ENCODE data around the gene E2F1. TPM values are rescaled to one million over a fixed set of nuclear protein-coding genes. Genes with fewer than 3 reads are reported as not detected.

E2F1 gene
- polyA plus RNA-seq, 4 donors: 2.2 to 10.9 (median 4.6) TPM

DNA sequence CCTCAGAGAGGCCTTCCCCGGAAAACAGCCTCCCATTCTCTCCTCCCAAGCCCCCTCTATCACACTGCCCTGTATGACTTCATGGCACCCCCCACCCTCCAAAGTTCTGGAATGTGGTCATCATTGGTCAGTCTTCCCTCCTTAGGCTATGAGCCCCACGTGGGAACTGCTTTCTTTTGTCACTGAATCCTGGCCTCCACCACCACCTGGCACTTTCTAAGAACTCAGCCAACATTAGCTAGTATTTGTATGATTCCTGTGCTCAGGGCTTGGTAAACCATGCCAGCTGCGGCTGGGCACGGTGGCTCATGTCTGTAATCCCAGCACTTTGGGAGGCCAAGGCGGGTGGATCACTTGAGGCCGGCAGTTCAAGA is 8.4 kb upstream of the E2F1 start:
- no peaks in the 10 kb centered on the region for H3K4me1 ChIP-seq (ENCODE audit: control insufficient read depth in 3 of 3, insufficient read depth in 2 of 3, low read depth in 1 of 3, low read length in 2 of 3)
- H3K9me3 ChIP-seq (ENCODE audit: control insufficient read depth in 2 of 2, insufficient read depth in 1 of 2, low read depth in 1 of 2, low read length in 1 of 2): no peaks in the 10 kb centered on the region
- H3K27me3 ChIP-seq (ENCODE audit: control insufficient read depth in 3 of 3, insufficient read depth in 3 of 3, low read length in 3 of 3): no peaks in the 10 kb centered on the region
- 78 to 81% (median 79%) methylated on average over 6 of the region's 6 CpGs for WGBS, 3 donors
- FAIRE-seq (no peak), DNase-seq (no peak)
- no peak overlapping the region for H3K4me3 ChIP-seq (ENCODE audit: low read depth in 1 of 3, low read length in 3 of 3)
- H3K36me3 ChIP-seq (ENCODE audit: control insufficient read depth in 3 of 3, insufficient read depth in 2 of 3, low read depth in 1 of 3, low read length in 3 of 3): no peaks in the 10 kb centered on the region
- no peak overlapping the region for H3K27ac ChIP-seq (ENCODE audit: low read depth in 1 of 3, low read length in 2 of 3)

DNA sequence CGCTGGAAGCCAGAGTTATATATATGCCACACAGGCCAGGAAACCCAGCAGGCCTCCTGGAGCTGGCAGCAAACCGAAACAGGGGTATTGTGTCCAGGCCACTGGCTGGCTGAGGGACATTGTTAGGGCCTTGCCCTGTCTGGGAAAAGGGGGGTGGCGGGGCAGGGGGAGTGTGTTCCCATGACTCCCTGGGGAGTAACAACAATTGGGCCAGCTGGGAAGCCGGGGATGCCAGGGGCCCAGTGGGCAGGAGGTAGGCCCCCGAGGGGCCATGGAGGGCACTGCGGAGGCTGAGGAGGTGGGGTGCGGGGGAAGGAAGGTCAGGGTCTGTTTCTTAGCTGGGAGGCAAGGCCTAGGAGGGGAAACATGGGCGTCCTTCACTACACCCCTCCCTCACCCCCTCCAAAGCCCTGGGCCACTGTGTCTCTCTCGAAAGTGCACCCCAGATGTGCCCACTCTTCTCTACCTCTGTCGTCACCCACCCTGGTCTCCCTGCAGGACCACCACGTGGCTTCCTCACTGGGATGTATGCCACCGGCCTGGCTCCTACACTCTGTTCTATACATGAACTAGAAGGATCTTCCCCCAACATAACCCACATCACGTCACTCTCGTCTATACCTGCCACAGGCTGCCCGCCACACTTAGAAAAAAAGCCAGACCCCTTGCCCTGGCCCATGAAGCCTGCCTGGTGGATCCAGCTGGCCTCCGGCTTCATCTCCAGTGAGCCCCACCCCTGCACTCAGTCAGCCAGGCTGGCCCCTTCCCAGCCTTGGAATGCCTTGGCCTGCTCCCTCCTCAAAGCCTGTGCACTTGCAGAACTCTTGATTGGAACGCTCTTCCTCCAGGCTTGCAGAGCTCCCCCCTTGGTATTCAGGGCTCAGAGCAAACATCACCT is 7.8 kb upstream of the E2F1 start:
- WGBS, 3 donors: 74 to 93% (median 92%) methylated on average over 15 to 17 of the region's 17 CpGs
- H3K4me3 ChIP-seq (ENCODE audit: low read depth in 1 of 3, low read length in 3 of 3): no peak overlapping the region
- H3K27ac ChIP-seq (ENCODE audit: low read depth in 1 of 3, low read length in 2 of 3): no peak overlapping the region
- H3K4me1 ChIP-seq (ENCODE audit: control insufficient read depth in 3 of 3, insufficient read depth in 2 of 3, low read depth in 1 of 3, low read length in 2 of 3): peaks cover 0 to 5% (median 0%) of the 10 kb centered on the region in 3 donors
- FAIRE-seq (no peak), DNase-seq (no peak)
- no peaks in the 10 kb centered on the region for H3K36me3 ChIP-seq (ENCODE audit: control insufficient read depth in 3 of 3, insufficient read depth in 2 of 3, low read depth in 1 of 3, low read length in 3 of 3)
- H3K27me3 ChIP-seq (ENCODE audit: control insufficient read depth in 3 of 3, insufficient read depth in 3 of 3, low read length in 3 of 3): no peaks in the 10 kb centered on the region
- H3K9me3 ChIP-seq (ENCODE audit: control insufficient read depth in 2 of 2, insufficient read depth in 1 of 2, low read depth in 1 of 2, low read length in 1 of 2): no peaks in the 10 kb centered on the region

DNA sequence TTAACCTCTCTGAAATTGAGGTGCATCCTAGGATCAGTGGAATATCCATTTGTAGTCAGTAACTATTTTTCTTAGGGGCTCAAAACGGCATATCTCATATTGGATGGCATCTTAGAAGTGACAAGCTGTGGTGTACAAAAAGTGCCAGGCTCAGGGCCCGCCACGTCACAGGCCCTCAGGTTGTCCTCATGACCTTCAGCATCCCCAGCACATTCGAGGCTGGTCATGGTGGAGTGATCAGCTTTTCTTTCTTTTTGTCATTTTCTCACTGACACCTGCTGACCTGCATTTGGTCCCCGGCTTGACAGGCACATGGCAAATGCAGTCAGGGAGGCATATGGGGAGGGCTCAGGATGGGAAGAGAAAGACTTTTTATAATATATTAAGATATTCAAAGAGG is 7.1 kb upstream of the E2F1 start:
- Histone ChIP-seq H3K4me3 (ENCODE audit: low read depth in 1 of 3, low read length in 3 of 3) (no peak overlapping the region), H3K27me3 (ENCODE audit: control insufficient read depth in 3 of 3, insufficient read depth in 3 of 3, low read length in 3 of 3) (no peaks in the 10 kb centered on the region), H3K9me3 (ENCODE audit: control insufficient read depth in 2 of 2, insufficient read depth in 1 of 2, low read depth in 1 of 2, low read length in 1 of 2) (no peaks in the 10 kb centered on the region), H3K36me3 (ENCODE audit: control insufficient read depth in 3 of 3, insufficient read depth in 2 of 3, low read depth in 1 of 3, low read length in 3 of 3) (no peaks in the 10 kb centered on the region), H3K27ac (ENCODE audit: low read depth in 1 of 3, low read length in 2 of 3) (no peak overlapping the region), H3K4me1 (ENCODE audit: control insufficient read depth in 3 of 3, insufficient read depth in 2 of 3, low read depth in 1 of 3, low read length in 2 of 3) (peaks cover 0 to 12% (median 0%) of the 10 kb centered on the region in 3 donors)
- WGBS, 3 donors: 81 to 86% (median 84%) methylated on average over 5 of the region's 5 CpGs
- FAIRE-seq: no peak
- no peak for DNase-seq

DNA sequence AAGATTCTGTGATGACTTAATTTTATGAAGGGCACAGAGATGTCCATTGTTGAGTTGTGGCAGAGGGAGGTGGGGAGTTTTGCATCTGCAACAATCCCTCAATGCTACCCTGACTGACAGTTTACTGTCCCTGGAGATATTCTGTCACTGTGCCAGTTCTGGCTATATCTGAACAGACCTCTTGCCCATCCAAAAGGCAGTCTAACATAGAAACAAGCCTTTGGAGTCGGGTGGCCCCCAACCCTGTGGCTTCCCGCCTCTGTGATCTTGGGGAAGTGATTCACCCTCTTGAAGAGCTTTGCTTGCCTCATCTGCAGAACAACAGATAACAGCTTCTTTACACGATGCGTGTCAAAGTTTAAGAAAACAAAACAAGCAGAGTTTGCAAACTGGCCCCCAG is 3.8 kb upstream of the E2F1 start:
- DNase-seq: no peak

DNA sequence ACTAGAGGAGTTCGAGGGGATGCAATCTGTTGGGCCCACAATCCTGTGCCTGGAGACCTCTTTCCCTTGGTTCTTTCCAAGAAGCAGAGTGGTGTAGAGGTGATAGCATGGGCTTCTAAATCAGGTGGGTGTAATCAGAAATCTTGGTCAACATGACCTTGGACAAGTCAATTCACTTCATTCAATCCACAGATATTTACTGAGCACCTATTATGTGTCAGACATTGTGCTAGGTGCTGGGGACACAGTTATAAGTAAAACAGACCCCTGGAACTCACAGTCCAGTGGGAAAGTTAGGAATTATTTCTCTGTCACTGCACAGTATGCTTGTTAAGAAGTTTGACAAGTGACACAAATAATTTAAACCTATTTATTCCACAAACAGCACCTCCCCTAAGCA is 3.3 kb upstream of the E2F1 start:
- Histone ChIP-seq H3K4me3 (ENCODE audit: low read depth in 1 of 3, low read length in 3 of 3) (no peak overlapping the region), H3K27me3 (ENCODE audit: control insufficient read depth in 3 of 3, insufficient read depth in 3 of 3, low read length in 3 of 3) (no peaks in the 10 kb centered on the region), H3K4me1 (ENCODE audit: control insufficient read depth in 3 of 3, insufficient read depth in 2 of 3, low read depth in 1 of 3, low read length in 2 of 3) (peaks cover 2 to 30% (median 3%) of the 10 kb centered on the region in 3 donors), H3K36me3 (ENCODE audit: control insufficient read depth in 3 of 3, insufficient read depth in 2 of 3, low read depth in 1 of 3, low read length in 3 of 3) (no peaks in the 10 kb centered on the region), H3K9me3 (ENCODE audit: control insufficient read depth in 2 of 2, insufficient read depth in 1 of 2, low read depth in 1 of 2, low read length in 1 of 2) (no peaks in the 10 kb centered on the region), H3K27ac (ENCODE audit: low read depth in 1 of 3, low read length in 2 of 3) (no peak overlapping the region)
- WGBS, 3 donors: 87 to 94% (median 91%) methylated on average over 1 of the region's 1 CpG
- no peak for FAIRE-seq
- DNase-seq: no peak

More for the DNA sequence above, 3.8 kb upstream of the E2F1 start:
- Histone ChIP-seq H3K27me3 (ENCODE audit: control insufficient read depth in 3 of 3, insufficient read depth in 3 of 3, low read length in 3 of 3) (no peaks in the 10 kb centered on the region), H3K4me1 (ENCODE audit: control insufficient read depth in 3 of 3, insufficient read depth in 2 of 3, low read depth in 1 of 3, low read length in 2 of 3) (peaks cover 2 to 25% (median 3%) of the 10 kb centered on the region in 3 donors), H3K9me3 (ENCODE audit: control insufficient read depth in 2 of 2, insufficient read depth in 1 of 2, low read depth in 1 of 2, low read length in 1 of 2) (no peaks in the 10 kb centered on the region), H3K36me3 (ENCODE audit: control insufficient read depth in 3 of 3, insufficient read depth in 2 of 3, low read depth in 1 of 3, low read length in 3 of 3) (no peaks in the 10 kb centered on the region), H3K27ac (ENCODE audit: low read depth in 1 of 3, low read length in 2 of 3) (no peak overlapping the region), H3K4me3 (ENCODE audit: low read depth in 1 of 3, low read length in 3 of 3) (no peak overlapping the region)
- 34 to 66% (median 44%) methylated on average over 4 of the region's 4 CpGs for WGBS, 3 donors
- FAIRE-seq: no peak

DNA sequence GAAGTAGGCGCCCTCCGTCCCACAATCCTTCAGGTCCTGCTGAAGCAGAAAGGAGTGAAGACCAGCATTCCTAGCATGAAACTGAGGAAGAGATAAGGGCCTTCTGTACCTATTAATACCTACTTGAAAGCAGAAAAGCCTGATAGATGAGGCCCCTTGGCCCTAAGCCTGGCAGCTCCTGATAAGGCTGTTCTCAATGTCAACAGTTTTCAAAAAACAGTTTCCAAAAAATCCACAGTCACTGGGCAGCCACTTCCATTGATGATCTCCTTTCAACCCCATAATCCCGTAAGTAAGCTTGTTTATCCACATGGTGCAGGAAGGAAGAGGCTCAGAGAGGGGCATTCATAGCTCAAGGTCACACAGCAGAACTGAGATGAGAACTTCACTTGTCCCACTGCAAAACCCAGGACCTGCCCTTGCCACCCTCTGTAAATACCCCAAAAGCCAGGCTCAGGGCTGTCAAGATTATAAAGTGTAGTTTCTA is 2.8 kb upstream of the E2F1 start:
- WGBS, 3 donors: 49 to 71% (median 62%) methylated on average over 3 of the region's 3 CpGs
- FAIRE-seq (no peak), DNase-seq (no peak)

DNA sequence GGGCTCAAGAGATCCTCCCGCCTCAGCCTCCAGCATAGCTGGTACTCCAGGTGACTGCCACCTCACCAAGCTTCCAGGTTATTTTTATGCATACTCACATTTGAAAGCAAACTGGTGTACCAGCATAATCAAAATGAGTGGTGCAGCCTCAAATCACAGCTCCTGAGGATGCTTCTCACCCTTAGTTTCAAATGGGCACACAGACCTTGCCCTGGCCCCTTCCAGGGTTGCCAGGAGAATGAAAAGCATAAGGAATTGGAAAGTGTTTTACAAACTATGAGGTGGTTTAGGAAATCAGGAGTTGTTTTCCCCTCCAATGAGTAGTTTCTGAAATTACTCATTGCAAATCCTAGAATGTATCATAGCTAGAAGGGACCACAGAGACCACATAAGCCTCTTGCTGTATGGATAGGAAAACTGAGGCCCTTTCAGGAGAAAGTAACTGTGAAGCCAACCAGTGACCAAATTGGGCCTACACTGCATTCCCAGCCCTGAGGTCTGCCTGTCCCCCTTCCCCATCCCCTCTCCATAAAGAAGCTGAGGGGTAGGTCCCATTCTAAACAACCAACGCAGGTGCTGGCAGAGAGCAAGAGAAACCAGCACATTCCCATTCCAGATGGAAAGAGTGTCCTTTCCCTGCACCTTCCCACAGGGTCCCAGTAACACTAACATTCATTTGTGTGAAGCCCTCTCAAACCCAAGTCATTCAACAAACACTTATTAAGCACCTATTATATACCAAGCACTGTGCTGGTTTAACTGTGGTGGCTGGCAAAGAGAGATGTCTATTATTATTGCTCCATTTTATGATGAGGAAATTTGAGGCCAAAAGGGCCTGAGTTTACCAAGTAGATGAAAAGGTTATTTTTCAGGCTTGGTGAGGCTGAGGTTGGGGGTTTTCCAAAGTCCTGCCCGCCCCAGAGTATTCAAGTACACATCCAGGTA is 2.1 kb upstream of the E2F1 start:
- Histone ChIP-seq H3K36me3 (ENCODE audit: control insufficient read depth in 3 of 3, insufficient read depth in 2 of 3, low read depth in 1 of 3, low read length in 3 of 3) (no peaks in the 10 kb centered on the region), H3K4me1 (ENCODE audit: control insufficient read depth in 3 of 3, insufficient read depth in 2 of 3, low read depth in 1 of 3, low read length in 2 of 3) (peaks cover 2 to 32% (median 3%) of the 10 kb centered on the region in 3 donors), H3K27ac (ENCODE audit: low read depth in 1 of 3, low read length in 2 of 3) (no peak overlapping the region), H3K9me3 (ENCODE audit: control insufficient read depth in 2 of 2, insufficient read depth in 1 of 2, low read depth in 1 of 2, low read length in 1 of 2) (no peaks in the 10 kb centered on the region), H3K4me3 (ENCODE audit: low read depth in 1 of 3, low read length in 3 of 3) (no peak overlapping the region), H3K27me3 (ENCODE audit: control insufficient read depth in 3 of 3, insufficient read depth in 3 of 3, low read length in 3 of 3) (no peaks in the 10 kb centered on the region)
- 75 to 85% (median 81%) methylated on average over 3 of the region's 3 CpGs for WGBS, 3 donors
- FAIRE-seq: no peak
- DNase-seq: no peak

More for the DNA sequence above, 2.8 kb upstream of the E2F1 start:
- H3K9me3 ChIP-seq (ENCODE audit: control insufficient read depth in 2 of 2, insufficient read depth in 1 of 2, low read depth in 1 of 2, low read length in 1 of 2): no peaks in the 10 kb centered on the region
- no peaks in the 10 kb centered on the region for H3K27me3 ChIP-seq (ENCODE audit: control insufficient read depth in 3 of 3, insufficient read depth in 3 of 3, low read length in 3 of 3)
- peak overlapping the region in 1 of 3 donors; percentile 38 for H3K27ac ChIP-seq (ENCODE audit: low read depth in 1 of 3, low read length in 2 of 3)
- no peaks in the 10 kb centered on the region for H3K36me3 ChIP-seq (ENCODE audit: control insufficient read depth in 3 of 3, insufficient read depth in 2 of 3, low read depth in 1 of 3, low read length in 3 of 3)
- no peak overlapping the region for H3K4me3 ChIP-seq (ENCODE audit: low read depth in 1 of 3, low read length in 3 of 3)
- peaks cover 2 to 32% (median 3%) of the 10 kb centered on the region in 3 donors for H3K4me1 ChIP-seq (ENCODE audit: control insufficient read depth in 3 of 3, insufficient read depth in 2 of 3, low read depth in 1 of 3, low read length in 2 of 3)

DNA sequence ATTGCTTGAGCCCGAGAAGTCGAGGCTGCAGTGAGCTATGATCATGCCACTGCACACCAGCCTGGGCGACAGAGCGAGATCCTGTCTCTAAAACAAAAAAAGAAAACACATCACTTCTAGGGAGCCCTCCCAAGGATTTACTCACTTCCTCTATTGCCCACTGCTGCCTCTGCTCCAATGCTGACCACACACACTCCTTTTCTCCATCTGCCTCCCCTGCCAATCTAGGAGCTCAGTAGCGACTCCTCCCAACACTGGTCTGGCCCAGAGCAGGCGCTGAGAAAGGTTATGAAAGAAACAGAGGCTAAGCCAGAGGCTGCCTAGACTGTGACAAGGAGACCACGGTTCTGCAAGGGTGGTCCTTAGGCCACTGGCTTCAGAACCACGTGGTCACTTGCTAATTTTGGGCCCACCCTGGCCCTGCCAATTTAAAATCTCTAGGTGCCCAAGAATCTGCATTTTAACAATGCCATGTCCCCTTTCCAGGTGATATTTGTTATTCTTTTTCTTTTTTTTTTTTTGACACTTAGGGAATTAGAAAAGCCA is 1.3 kb upstream of the E2F1 start:
- no peak overlapping the region for H3K4me3 ChIP-seq (ENCODE audit: low read depth in 1 of 3, low read length in 3 of 3)
- WGBS, 3 donors: 77 to 91% (median 85%) methylated on average over 8 of the region's 8 CpGs
- no peaks in the 10 kb centered on the region for H3K27me3 ChIP-seq (ENCODE audit: control insufficient read depth in 3 of 3, insufficient read depth in 3 of 3, low read length in 3 of 3)
- FAIRE-seq: no peak
- H3K27ac ChIP-seq (ENCODE audit: low read depth in 1 of 3, low read length in 2 of 3): no peak overlapping the region
- H3K4me1 ChIP-seq (ENCODE audit: control insufficient read depth in 3 of 3, insufficient read depth in 2 of 3, low read depth in 1 of 3, low read length in 2 of 3): peaks cover 2 to 32% (median 3%) of the 10 kb centered on the region in 3 donors
- no peak for DNase-seq
- no peaks in the 10 kb centered on the region for H3K9me3 ChIP-seq (ENCODE audit: control insufficient read depth in 2 of 2, insufficient read depth in 1 of 2, low read depth in 1 of 2, low read length in 1 of 2)
- H3K36me3 ChIP-seq (ENCODE audit: control insufficient read depth in 3 of 3, insufficient read depth in 2 of 3, low read depth in 1 of 3, low read length in 3 of 3): no peaks in the 10 kb centered on the region
